NCI-H2171 treated with DMSO at 0.1 percent for 48 hours (cell line): ENCODE results near the gene XRCC4.
"Not testable (repeated sequence)": the region's sequence is repeated elsewhere in the genome, so short reads cannot be mapped to it uniquely, and the experiment has no call there.

Experiments used
- DNase-seq: peaks from one replicate; lab custom pipeline; 2025; lab: John Stamatoyannopoulos, UW

Gene XRCC4

GRCh38 chr5:83076742-83077661 is at the start of gene XRCC4, which contains the start of gene TMEM167A:
XRCC4 (plus strand) TSS chr5:83077547; CDS start chr5:83104920, 27,373 bp downstream.
TMEM167A (minus strand) TSS chr5:83077394; CDS start chr5:83077323, 71 bp downstream.
- DNase-seq: peak; percentile 93

GRCh38 chr5:83029912-83030311 is 47.4 kb upstream of the XRCC4 start:
- DNase-seq: no peak

GRCh38 chr5:83031381-83031780 is 46.0 kb upstream of the XRCC4 start:
- no peak for DNase-seq

- DNase-seq: no peak
These were observed 43.3 kb upstream of the XRCC4 start for GRCh38 chr5:83034036-83034435.

- no peak for DNase-seq
These were observed 42.7 kb upstream of the XRCC4 start for GRCh38 chr5:83034528-83035207.

- no peak for DNase-seq
These were observed 41.8 kb upstream of the XRCC4 start for GRCh38 chr5:83035373-83036100.

GRCh38 chr5:83036991-83037575 is 40.3 kb upstream of the XRCC4 start:
- no peak for DNase-seq

GRCh38 chr5:83038924-83039323 is 38.4 kb upstream of the XRCC4 start:
- DNase-seq: no peak

- DNase-seq: no peak
These were observed 34.8 kb upstream of the XRCC4 start for GRCh38 chr5:83042507-83042906.

GRCh38 chr5:83044926-83045325 is 32.4 kb upstream of the XRCC4 start:
- DNase-seq: no peak

- DNase-seq: no peak
These were observed 29.1 kb upstream of the XRCC4 start for GRCh38 chr5:83048277-83048676.

GRCh38 chr5:83048811-83049210 is 28.5 kb upstream of the XRCC4 start:
- DNase-seq: no peak

GRCh38 chr5:83049370-83049885 is 27.9 kb upstream of the XRCC4 start:
- no peak for DNase-seq

- DNase-seq: no peak
These were observed 26.5 kb upstream of the XRCC4 start for GRCh38 chr5:83050723-83051340.

- no peak for DNase-seq
These were observed 22.2 kb upstream of the XRCC4 start for GRCh38 chr5:83055166-83055565.

GRCh38 chr5:83058726-83059125 is 18.6 kb upstream of the XRCC4 start:
- no peak for DNase-seq

GRCh38 chr5:83059341-83059740 is 18.0 kb upstream of the XRCC4 start:
- DNase-seq: no peak

- no peak for DNase-seq
These were observed 10.7 kb upstream of the XRCC4 start for GRCh38 chr5:83066548-83067110.

- not testable (repeated sequence) for DNase-seq
These were observed 10.0 kb upstream of the XRCC4 start for GRCh38 chr5:83067377-83067776.

GRCh38 chr5:83069096-83069799 is 8.1 kb upstream of the XRCC4 start:
- DNase-seq: no peak
